Stimulated activated naive B cell treated with anti-CD40 and anti-IgM and Interleukin-4, amounts not matched to agents 10 μg/mL and 1 μg/mL and 100 μg/mL, for 72 hours (primary cell): Measurements from ENCODE around the gene ZNF665.
"Not testable (repeated sequence)": the region's sequence is repeated elsewhere in the genome, so short reads cannot be mapped to it uniquely, and the experiment has no call there.

ENCODE experiments used
- ATAC-seq, 2 donors: fragments of 150-1000 bp; cut with Tn5 transposase; replicated peaks; 2 replicates each; pipeline ENCODE4 v1.10.0; 2021; ENCODE audit warnings: moderate library complexity in 1 of 2
- DNase-seq: peaks from one replicate; pipeline ENCODE4 v3.0.0; 2021
- H3K27ac Mint-ChIP-seq: one replicate; pipeline ENCODE4 v1.8.0; 2022; ENCODE audit warnings: mild to moderate bottlenecking, mixed read lengths
- H3K27me3 Mint-ChIP-seq, 2 donors: one replicate each; pipeline ENCODE4 v1.8.0; 2022; ENCODE audit warnings: mixed read lengths in 2 of 2
- H3K36me3 Mint-ChIP-seq, 2 donors: one replicate each; pipeline ENCODE4 v1.8.0; 2022; ENCODE audit warnings: mixed read lengths in 2 of 2, mild to moderate bottlenecking in 1 of 2
- H3K4me1 Mint-ChIP-seq, 2 donors: one replicate each; pipeline ENCODE4 v1.8.0; 2022; ENCODE audit warnings: mixed read lengths in 2 of 2, mild to moderate bottlenecking in 1 of 2
- H3K4me3 Mint-ChIP-seq, 2 donors: one replicate each; pipeline ENCODE4 v1.8.0; 2022; ENCODE audit warnings: mild to moderate bottlenecking in 2 of 2, mixed read lengths in 2 of 2, moderate library complexity in 1 of 2
- H3K9me3 Mint-ChIP-seq, 2 donors: one replicate each; pipeline ENCODE4 v1.8.0; 2022; ENCODE audit warnings: mixed read lengths in 2 of 2, mild to moderate bottlenecking in 1 of 2

ZNF665 gene

DNA sequence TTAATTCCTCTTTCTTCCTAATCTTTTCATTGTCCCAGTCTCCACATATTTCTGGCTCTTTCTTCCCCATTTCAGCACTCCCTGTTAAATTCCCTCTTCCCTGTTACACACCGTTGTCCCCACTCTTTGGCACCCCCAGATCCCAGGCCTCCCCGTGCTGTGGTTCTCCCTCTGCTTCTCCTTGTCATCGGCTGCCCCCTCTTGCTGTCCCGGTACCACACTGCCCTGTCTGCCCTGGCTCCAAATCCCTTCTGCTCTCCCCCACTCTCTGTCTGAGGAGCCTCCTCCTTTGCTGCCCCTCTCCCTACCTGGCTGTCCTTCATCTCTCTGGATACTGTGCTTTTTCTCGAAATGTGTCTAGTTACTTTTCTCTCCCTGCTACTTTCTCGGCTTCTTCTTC lies 61.4 kb downstream of the ZNF665 start:
- ATAC-seq (peak; percentile 5 to 18), DNase-seq (no peak)
- Mint-ChIP-seq H3K27ac (peak overlapping the region; percentile 79), H3K4me3 (peak overlapping the region; percentile 85 to 88), H3K36me3 (peaks cover 16 to 30% of the 10 kb centered on the region in 2 donors), H3K27me3 (peaks cover 0 to 9% of the 10 kb centered on the region in 2 donors), H3K4me1 (peaks cover 15 to 27% of the 10 kb centered on the region in 2 donors), H3K9me3 (peaks cover 5 to 11% of the 10 kb centered on the region in 2 donors)

DNA sequence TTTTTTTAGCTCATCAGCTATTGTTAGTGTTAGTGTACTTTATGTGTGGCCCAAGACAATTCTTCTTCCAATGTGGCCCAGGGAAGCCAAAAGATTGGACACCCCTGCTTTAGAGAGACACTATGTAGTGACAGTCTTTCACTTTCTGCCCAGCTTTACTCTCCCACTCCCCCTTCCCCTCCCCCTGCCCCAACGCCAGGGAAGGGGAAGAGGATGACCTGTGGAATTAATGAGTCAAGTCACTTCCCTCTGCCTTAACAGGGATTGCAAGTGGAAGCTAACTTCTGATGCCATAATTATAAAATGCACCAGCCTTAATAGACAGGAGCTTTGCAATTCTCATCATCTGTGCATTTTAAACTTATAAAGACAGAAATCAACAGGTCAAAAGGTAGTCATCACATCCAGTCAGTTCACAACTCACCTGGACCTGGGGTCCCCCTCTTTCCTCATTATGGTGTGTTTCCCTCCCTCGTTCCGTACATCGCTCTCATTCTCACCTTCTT lies 62.0 kb downstream of the ZNF665 start:
- no peak for DNase-seq
- Mint-ChIP-seq H3K9me3 (peaks cover 5 to 8% of the 10 kb centered on the region in 2 donors), H3K4me1 (peaks cover 15 to 27% of the 10 kb centered on the region in 2 donors)

DNA sequence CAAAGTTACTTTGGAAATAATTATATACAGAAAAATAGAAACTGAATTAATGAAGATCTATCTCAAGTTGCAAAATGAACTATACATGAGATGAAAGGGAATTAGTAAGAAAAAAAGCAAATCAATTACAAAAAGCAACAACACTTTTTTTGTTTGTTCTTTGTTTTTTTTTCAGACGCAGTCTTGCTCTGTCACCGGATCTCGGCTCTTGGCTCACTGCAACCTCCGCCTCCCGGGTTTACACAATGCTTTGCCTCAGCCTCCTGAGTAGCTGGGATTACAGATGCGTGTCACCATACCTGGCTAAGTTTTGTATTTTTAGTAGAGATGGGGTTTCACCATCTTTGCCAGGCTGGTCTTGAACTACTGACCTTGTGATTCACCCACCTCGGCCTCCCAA lies 62.7 kb downstream of the ZNF665 start:
- Mint-ChIP-seq H3K27me3 (peaks cover 0 to 9% of the 10 kb centered on the region in 2 donors), H3K4me3 (no peak overlapping the region), H3K27ac (no peak overlapping the region), H3K9me3 (peaks cover 3 to 6% of the 10 kb centered on the region in 2 donors), H3K4me1 (peaks cover 15 to 27% of the 10 kb centered on the region in 2 donors), H3K36me3 (peaks cover 16 to 32% of the 10 kb centered on the region in 2 donors)
- no peak for DNase-seq
- no peak for ATAC-seq

More for the DNA sequence above, 62.0 kb downstream of the ZNF665 start:
- peaks cover 16 to 32% of the 10 kb centered on the region in 2 donors for H3K36me3 Mint-ChIP-seq
- no peak for ATAC-seq
- peaks cover 0 to 9% of the 10 kb centered on the region in 2 donors for H3K27me3 Mint-ChIP-seq
- peak overlapping the region; percentile 85 to 88 for H3K4me3 Mint-ChIP-seq
- H3K27ac Mint-ChIP-seq, result peak overlapping the region; percentile 5

DNA sequence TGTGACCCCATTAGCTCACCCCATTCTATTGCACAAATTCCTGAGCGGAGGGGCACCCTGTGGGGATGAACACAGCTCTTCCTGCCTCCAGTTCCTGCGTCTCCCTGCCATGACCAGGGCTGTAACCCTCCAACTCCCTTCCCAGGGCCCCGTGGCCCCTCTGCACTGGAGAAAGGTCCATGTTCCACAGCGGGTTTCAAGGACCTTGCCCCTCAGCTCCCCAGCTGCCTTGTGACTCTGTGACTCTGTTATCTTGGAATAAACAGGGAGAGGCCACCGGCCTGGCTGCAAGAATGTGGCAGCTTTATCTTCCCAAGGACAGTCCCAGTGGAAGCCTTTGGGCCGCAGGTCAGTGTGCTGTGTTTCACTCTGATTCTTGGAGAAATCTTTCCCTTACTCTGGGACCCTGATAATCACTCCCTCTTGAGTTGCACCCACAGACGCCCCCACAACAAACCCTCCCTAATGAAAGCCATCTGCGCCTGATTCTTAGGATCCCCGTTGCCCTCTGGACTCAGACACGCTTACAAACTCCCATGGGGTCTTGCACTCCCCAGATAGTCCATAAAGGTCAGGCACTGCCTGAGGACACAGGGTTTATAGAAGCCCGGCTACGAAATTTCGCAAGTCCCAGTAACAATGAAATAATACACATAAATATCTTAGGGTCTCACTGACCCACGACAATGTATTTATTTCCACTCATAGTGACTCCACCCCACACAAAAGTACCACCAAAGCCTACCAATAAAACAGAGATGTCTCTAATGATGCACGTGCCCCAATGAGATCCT lies 66.2 kb downstream of the ZNF665 start:
- not testable (repeated sequence) for H3K27me3 Mint-ChIP-seq, H3K4me3 Mint-ChIP-seq, ATAC-seq, DNase-seq
- peaks cover 3 to 12% of the 10 kb centered on the region in 2 donors for H3K9me3 Mint-ChIP-seq
- peaks cover 32 to 56% of the 10 kb centered on the region in 2 donors for H3K36me3 Mint-ChIP-seq
- H3K4me1 Mint-ChIP-seq, result peaks cover 12 to 22% of the 10 kb centered on the region in 2 donors
- peak overlapping the region; percentile 33 for H3K27ac Mint-ChIP-seq

DNA sequence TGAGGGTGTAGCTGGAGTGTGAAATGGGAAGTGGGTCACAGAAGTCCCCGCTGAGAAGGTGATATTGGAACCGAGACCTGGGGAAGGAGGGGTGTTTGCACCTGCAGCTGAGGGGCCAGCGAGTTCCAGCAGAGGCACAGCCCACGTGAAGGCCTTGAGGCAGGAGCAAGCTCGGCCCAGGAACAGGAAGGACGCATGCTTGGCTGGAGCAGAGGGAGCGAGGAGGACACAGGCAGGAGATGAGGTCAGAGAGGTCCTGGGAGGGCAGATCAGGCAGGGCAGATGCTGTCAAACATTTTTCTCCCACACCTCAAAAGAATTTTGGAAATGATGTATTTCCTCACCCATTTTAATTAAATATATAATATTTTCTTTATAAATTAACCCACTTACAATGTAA lies 69.8 kb downstream of the ZNF665 start:
- no peak overlapping the region for H3K27ac Mint-ChIP-seq
- peaks cover 39 to 54% of the 10 kb centered on the region in 2 donors for H3K36me3 Mint-ChIP-seq
- peaks cover 3 to 6% of the 10 kb centered on the region in 2 donors for H3K4me1 Mint-ChIP-seq
- H3K4me3 Mint-ChIP-seq, result no peak overlapping the region
- H3K27me3 Mint-ChIP-seq, result no peaks in the 10 kb centered on the region
- ATAC-seq, result no peak
- DNase-seq, result no peak
- H3K9me3 Mint-ChIP-seq, result peaks cover 6 to 23% of the 10 kb centered on the region in 2 donors
